Measurements from ENCODE around the gene EXOG. TPM values are rescaled to one million over a fixed set of nuclear protein-coding genes. Genes with fewer than 3 reads are reported as not detected.

EXOG gene
- polyA plus RNA-seq, 1 donor, result 17.4 TPM

DNA sequence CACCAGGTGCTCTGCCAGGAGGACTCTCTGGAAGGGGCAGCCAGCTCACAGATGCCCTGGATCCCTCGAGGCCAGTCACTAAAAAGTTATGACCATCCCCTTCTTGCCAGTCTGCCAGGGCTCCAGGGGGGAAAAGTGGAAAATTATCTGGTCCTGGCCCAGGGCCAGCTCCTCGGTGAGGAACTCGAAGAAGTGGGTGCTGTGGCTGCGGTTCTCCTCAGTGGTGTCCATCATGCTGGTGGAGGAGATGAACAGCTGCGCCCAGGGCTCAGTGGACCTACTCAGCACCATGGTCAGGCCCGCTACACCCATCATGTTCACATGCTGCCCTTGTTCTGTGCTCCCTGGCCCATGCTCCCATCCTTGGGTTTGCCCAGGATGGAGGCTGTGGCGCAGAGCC lies 19.2 kb downstream of the EXOG start:
- no peak for DNase-seq

- no peak for DNase-seq
Observed at GRCh38 chr3:38516669-38517068, 20.5 kb downstream of the EXOG start.

DNA sequence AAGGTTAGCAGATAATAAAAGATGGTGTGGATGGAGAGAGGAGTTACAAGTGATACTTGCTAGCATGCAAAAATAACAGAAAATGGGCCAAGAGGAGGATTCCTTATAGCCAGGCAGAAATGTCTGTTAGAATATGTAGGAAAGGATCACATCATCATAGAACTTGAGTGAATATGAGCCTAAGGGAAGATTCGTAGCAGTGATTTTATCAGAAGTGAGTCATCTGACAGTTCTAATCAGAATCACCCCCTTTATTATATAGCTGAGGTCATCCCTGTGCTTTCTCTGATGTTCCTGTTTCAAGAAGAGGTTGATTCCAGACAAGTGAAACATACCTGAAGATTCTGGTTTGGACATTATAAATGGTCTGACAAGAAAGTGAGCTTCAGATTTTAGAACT lies 22.9 kb downstream of the EXOG start:
- no peak for DNase-seq

DNA sequence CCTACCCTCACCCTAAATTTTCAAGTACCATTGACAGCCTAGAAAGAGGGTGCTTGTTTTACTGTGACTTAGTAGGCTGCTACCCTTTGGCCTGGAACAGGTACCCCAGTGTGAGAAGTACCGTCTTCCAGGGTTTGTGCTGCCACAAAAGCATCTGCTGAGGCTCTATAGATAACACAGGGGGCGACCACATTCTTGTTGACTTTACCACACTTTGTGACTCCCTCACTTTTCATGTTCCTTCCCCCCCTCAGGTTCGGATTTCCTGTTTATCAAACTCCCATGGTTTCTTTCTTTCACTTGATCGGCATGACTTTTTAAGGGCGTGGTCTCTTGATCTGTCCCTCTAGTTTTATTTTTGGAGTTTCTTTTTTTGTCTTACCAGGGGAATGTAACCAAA lies 23.5 kb downstream of the EXOG start:
- DNase-seq, result no peak

DNA sequence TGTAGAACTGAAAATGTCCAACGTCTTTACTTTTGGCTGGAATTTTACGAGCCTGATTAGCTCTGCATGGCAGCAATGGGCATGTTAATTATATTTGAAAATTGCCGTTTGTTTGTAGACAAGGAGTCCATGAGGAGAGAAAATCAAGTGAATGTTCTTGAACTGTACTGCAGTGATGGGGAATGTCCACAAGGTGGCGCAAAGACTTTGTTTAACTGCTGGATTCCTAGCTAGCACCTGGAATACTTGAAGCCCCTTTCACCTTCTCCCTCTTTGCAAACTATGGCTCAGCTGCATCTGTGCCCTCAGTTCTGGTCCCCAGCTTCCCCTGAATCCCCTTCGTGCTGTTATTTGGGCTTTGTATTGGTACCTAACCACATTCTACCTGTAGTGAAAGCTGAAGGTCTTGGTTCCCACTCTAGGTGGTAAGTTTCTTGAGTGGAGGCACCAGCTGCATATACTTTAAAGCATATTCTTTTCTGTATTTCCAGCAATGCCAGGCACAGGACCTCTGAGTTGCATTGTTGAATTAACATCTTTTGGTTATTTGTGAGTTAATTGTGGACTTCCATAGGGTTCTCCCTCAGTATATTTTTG lies 25.3 kb downstream of the EXOG start:
- DNase-seq, result peak; percentile 61

DNA sequence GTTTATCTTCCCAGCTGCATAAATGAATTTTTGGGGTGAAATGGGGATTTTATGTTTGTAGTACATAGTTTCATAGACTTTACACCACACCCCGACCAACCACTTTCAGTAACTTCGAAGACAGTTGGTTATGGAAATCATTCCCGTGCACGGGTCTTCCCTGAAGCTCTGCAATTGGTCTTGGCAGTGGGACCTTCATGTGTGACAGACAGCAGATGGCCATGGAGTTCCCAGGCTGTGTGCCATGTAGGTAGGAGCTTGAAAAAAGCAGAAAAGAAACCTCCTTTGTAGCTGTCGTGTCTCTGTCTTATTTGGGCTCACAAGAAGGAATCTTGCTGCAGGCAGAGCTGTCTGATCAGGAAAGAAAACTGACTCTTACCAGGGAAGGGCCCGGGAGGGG lies 25.9 kb downstream of the EXOG start:
- DNase-seq, result no peak

- DNase-seq, result no peak
Observed at GRCh38 chr3:38524141-38524739, 28.1 kb downstream of the EXOG start.

- DNase-seq, result no peak
Observed at GRCh38 chr3:38526792-38527191, 30.7 kb downstream of the EXOG start.

GRCh38 chr3:38528457-38528856 lies 32.3 kb downstream of the EXOG start:
- DNase-seq, result no peak

GRCh38 chr3:38532529-38532928 lies 36.4 kb downstream of the EXOG start:
- DNase-seq, result no peak

GRCh38 chr3:38533285-38533976 lies 37.3 kb downstream of the EXOG start:
- no peak for DNase-seq

- no peak for DNase-seq
Observed at GRCh38 chr3:38534180-38534579, 38.0 kb downstream of the EXOG start.

DNA sequence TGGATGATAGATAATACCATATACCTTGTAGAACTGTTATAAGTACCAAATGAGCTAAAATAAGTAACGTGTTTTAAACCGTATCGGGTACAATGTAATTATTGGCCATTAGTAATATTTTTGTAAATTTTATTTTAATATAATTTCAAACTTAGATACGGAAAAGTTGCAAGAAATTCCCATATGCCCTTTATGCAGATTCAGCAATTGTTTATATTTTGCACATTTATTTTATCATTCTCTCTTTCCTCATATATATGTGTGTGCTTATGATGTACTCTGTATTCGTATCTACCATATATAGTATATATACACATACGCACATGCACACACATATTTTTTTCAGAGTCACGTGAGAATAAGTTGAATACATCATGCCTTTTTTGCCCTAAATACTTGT lies 38.5 kb downstream of the EXOG start:
- no peak for DNase-seq

GRCh38 chr3:38536671-38537070 lies 40.5 kb downstream of the EXOG start:
- no peak for DNase-seq

GRCh38 chr3:38538773-38539353 lies 42.7 kb downstream of the EXOG start:
- no peak for DNase-seq

GRCh38 chr3:38541806-38542205 lies 45.7 kb downstream of the EXOG start:
- DNase-seq, result no peak

- no peak for DNase-seq
Observed at GRCh38 chr3:38542401-38543298, 46.5 kb downstream of the EXOG start.

GRCh38 chr3:38543586-38543985 lies 47.4 kb downstream of the EXOG start:
- no peak for DNase-seq

DNA sequence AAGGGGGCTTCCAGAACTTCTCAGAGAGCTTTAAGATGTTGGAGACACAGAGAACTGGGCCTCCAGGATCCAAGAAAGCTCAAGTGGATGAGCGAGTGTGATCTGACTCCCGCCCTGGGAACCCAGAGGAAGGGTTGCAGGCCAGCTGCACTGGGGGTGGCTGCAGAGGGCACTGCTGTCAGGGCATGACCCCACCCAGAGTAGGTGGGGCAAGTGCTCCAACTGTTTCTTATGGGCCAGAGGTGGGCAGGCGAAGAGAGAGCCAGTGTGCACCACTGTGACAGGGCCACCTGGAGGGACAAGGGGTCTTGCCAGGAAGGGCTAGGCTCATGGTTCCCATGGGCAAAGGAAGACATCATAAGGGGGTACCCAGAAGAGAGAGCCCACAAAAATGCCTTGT lies 48.8 kb downstream of the EXOG start:
- DNase-seq, result no peak

GRCh38 chr3:38545550-38545949 lies 49.4 kb downstream of the EXOG start:
- no peak for DNase-seq

GRCh38 chr3:38545983-38546382 lies 49.8 kb downstream of the EXOG start:
- DNase-seq, result no peak

- DNase-seq, result no peak
Observed at GRCh38 chr3:38548154-38548931, 52.2 kb downstream of the EXOG start.

Measured in hindlimb muscle (tissue), 1 donor.